ENCODE results near the gene DUSP22. TPM values are rescaled to one million over a fixed set of nuclear protein-coding genes. Genes with fewer than 3 reads are reported as not detected.

Gene DUSP22
- total and polyA plus RNA-seq, 2 of the 8 experiments (the other 6 are each of a cell fraction or from before 2014, with no cell fraction given) = 15.5 to 32.4 TPM

- Histone ChIP-seq H4K20me1 (replicated peaks in 1 of 2; ENCODE audit: control insufficient read depth in 1 of 2, insufficient read depth in 2 of 2, low read length in 2 of 2) (peaks cover 0 to 9% of the 10 kb centered on the region in 2 experiments), H4K8ac (ENCODE audit: extremely low read depth, insufficient read depth, low read length) (peak within 1 kb of the TSS; percentile 82), H2AK5ac (ENCODE audit: low read depth, low read length) (no peak within 1 kb of the TSS), H2BK15ac (ENCODE audit: low read length) (no peak within 1 kb of the TSS; the same call in 1 of the 2 replicates), H3K79me1 (ENCODE audit: low read depth, low read length) (no peaks in the 10 kb centered on the region), H4K5ac (ENCODE audit: insufficient read length, low read depth, low read length) (no peak within 1 kb of the TSS), H3K23me2 (ENCODE audit: low read depth, low read length) (peaks cover 17% of the 10 kb centered on the region; the same call in 1 of the 2 replicates), H3K36me3 (ENCODE audit: control insufficient read depth in 2 of 4, insufficient read depth in 4 of 4, low read length in 3 of 4) (peaks cover 0 to 8% (median 0%) of the 10 kb centered on the region in 4 experiments; a peak in 1 of 8 replicates), H3K27me3 (replicated peaks in 1 of 4; ENCODE audit: control insufficient read depth in 3 of 4, extremely low read depth in 1 of 4, insufficient read depth in 3 of 4, low read length in 3 of 4) (peaks cover 28 to 67% (median 58%) of the 10 kb centered on the region in 4 experiments), H3K9me3 (ENCODE audit: insufficient read depth in 2 of 2, low read depth in 1 of 2, low read length in 1 of 2) (no peaks in the 10 kb centered on the region), H3K4me3 (ENCODE audit: extremely low read depth in 1 of 4, insufficient read depth in 2 of 4, low read depth in 3 of 4, low read length in 4 of 4) (peak within 1 kb of the TSS; percentile 42 to 65 (median 46)), H2BK20ac (ENCODE audit: low read length) (no peak within 1 kb of the TSS), H3K4ac (replicated peaks; ENCODE audit: insufficient read length, low read depth, low read length) (no peak within 1 kb of the TSS), H2BK12ac (ENCODE audit: low read depth, low read length) (no peak within 1 kb of the TSS; the same call in 1 of the 2 replicates), H3K79me2 (ENCODE audit: control insufficient read depth in 1 of 2, insufficient read depth in 2 of 2, low read length in 2 of 2) (no peaks in the 10 kb centered on the region), H3K18ac (ENCODE audit: extremely low read depth, low read length) (peak within 1 kb of the TSS; percentile 90), H3K23ac (ENCODE audit: insufficient read length) (no peak within 1 kb of the TSS), H3K4me1 (replicated peaks in 1 of 4; ENCODE audit: control insufficient read depth in 3 of 4, insufficient read depth in 4 of 4, low read length in 3 of 4) (peaks cover 2 to 6% (median 4%) of the 10 kb centered on the region in 4 experiments; a peak in 4 of 7 replicates), H3K56ac (replicated peaks; ENCODE audit: insufficient read length, low read depth, low read length) (no peak within 1 kb of the TSS), H3K9ac (replicated peaks in 1 of 4; ENCODE audit: extremely low read depth in 1 of 4, low read depth in 3 of 4, low read length in 3 of 4) (no peak within 1 kb of the TSS), H2AFZ (ENCODE audit: low read length) (peak within 1 kb of the TSS; percentile 42), H3K4me2 (ENCODE audit: insufficient read depth in 1 of 2, low read depth in 2 of 2, low read length in 2 of 2) (peak within 1 kb of the TSS; percentile 82 to 96), H4K91ac (replicated peaks; ENCODE audit: insufficient read length, low read length) (no peak within 1 kb of the TSS), H3K14ac (ENCODE audit: insufficient read length) (no peak within 1 kb of the TSS), H2BK120ac (replicated peaks; ENCODE audit: low read depth, low read length) (no peak within 1 kb of the TSS), H2BK5ac (ENCODE audit: low read depth, low read length) (no peak within 1 kb of the TSS), H3K27ac (ENCODE audit: low read depth, low read length) (no peak within 1 kb of the TSS)
- ChIA-PET CTCF (ENCODE audit: partially characterized antibody) (interaction anchor here (0.6 to 4.8 kb wide), 13 partner anchors 9 to 203 kb away, joined by 3 to 24 read pairs (median 5); no protein-coding TSS in a partner anchor), POLR2A (ENCODE audit: partially characterized antibody) (interaction anchor here (0.7 to 1.7 kb wide), 4 partner anchors 9 to 174 kb away, joined by 3 to 6 read pairs (median 4); no protein-coding TSS in a partner anchor)
- FAIRE-seq (no peak), DNase-seq (ENCODE audit: low read depth in 1 of 2, low spot score in 2 of 2) (peak in 1 of 2 experiments; percentile 84)
- WGBS, 2 experiments (ENCODE audit: extremely low coverage in 1 of 2, insufficient coverage in 1 of 2, insufficient read length in 1 of 2, insufficient replicate concordance in 2 of 2, low coverage in 1 of 2, low lambda C conversion rate in 2 of 2, missing lambda C conversion rate in 1 of 2) = 2% methylated on average over 44 of the region's 82 CpGs; no CpG with 5 or more reads in 1 of the 2 experiments
- TF ChIP-seq E2F6 (IDR thresholded peaks at IDR 0.05) (peak; percentile 62), RNF2 (IDR thresholded peaks at IDR 0.05; ENCODE audit: borderline replicate concordance, low read depth, low read length, missing control alignments, poor library complexity, severe bottlenecking) (peak; percentile 67), CBX8 (IDR thresholded peaks at IDR 0.05; ENCODE audit: borderline replicate concordance, low read depth, low read length) (no peak), CHD2 (IDR thresholded peaks at IDR 0.05; ENCODE audit: low read length) (no peak), CEBPB (IDR thresholded peaks at IDR 0.05; ENCODE audit: low read depth, low read length) (no peak)
- TF ChIP-seq, protein P1, sequence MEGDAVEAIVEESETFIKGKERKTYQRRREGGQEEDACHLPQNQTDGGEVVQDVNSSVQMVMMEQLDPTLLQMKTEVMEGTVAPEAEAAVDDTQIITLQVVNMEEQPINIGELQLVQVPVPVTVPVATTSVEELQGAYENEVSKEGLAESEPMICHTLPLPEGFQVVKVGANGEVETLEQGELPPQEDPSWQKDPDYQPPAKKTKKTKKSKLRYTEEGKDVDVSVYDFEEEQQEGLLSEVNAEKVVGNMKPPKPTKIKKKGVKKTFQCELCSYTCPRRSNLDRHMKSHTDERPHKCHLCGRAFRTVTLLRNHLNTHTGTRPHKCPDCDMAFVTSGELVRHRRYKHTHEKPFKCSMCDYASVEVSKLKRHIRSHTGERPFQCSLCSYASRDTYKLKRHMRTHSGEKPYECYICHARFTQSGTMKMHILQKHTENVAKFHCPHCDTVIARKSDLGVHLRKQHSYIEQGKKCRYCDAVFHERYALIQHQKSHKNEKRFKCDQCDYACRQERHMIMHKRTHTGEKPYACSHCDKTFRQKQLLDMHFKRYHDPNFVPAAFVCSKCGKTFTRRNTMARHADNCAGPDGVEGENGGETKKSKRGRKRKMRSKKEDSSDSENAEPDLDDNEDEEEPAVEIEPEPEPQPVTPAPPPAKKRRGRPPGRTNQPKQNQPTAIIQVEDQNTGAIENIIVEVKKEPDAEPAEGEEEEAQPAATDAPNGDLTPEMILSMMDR (IDR thresholded peaks at IDR 0.05; ENCODE audit: control extremely low read depth in 1 of 3, insufficient read depth in 1 of 3, low read depth in 1 of 3, low read length in 3 of 3) = no peak
Observed at GRCh38 chr6:391559-392440, 99.5 kb downstream of the DUSP22 start, which contains the start of gene IRF4. IRF4 (plus strand) TSS chr6:391752; CDS start chr6:393153, 1,401 bp downstream.
